Stimulated activated CD8-positive, alpha-beta memory T cell treated with anti-CD3 and anti-CD28 coated beads, Interleukin-4, amount 100 ng/mL, for 48 hours (primary cell): ENCODE results near the gene REPIN1.

Source experiments
- DNase-seq: peaks from one replicate; pipeline ENCODE4 v3.0.0-alpha.2; 2020

The REPIN1 gene

DNA sequence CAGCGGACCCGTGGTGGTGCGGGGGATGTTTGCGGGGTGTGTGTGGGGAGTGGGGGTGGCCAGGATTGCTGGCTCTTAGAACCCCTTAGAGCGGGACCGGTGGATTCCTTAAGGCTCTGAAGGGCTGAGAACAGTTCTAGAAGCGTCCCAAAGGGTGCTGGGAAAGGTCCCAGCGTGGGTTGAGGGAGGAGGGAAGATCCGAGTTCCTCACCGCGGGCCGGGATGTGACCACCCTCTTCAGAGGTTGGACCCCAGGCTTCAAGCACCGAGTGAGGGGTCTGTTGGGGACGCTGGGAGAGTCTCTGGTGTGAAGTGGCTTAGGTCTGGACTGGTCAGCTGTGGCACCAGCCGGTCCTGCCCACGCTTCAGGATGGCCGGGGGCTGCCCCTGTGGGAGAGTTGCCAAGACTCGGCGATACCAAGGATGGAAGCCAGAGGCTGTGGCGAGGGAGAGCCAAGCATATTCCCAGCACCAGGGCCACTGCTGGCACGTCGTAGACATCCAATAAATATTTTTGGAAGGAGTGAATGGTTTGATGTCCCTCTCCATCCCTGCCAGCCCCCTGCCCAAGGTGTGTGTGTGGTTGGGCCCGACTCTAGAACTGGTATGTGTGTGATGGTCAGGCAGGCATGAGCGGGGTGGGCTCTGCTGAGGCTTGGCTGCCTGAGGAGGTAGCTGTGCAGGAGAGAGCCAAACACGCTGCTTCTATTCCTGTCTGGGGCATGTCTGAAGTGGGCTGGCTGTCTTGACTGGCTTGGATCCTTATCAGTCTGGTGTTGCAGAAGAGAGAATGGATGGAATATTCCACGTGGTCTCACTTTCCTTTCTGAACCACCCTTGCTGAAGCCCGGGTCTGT, 29.7 kb downstream of the REPIN1 start:
- DNase-seq: no peak

DNA sequence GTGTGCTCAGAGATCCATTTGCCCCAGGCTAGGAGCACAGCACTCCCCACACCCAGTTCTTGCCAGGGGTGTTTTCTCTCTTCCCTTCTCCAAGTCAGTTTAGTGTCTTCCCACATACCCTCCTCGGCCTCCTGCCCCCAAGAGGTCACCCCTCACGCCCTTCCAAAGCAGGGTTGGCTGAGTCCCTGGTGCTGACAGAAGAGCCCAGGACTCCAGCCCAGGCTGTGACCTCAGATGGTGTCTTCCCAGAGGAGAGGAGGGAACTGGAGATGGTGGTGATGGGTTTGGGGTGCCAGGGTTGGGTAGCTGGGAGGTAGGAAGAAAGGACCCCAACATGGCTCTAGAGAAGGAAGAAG, 30.3 kb downstream of the REPIN1 start:
- no peak for DNase-seq

GRCh38 chr7:150399421-150400007, 30.9 kb downstream of the REPIN1 start:
- no peak for DNase-seq

DNA sequence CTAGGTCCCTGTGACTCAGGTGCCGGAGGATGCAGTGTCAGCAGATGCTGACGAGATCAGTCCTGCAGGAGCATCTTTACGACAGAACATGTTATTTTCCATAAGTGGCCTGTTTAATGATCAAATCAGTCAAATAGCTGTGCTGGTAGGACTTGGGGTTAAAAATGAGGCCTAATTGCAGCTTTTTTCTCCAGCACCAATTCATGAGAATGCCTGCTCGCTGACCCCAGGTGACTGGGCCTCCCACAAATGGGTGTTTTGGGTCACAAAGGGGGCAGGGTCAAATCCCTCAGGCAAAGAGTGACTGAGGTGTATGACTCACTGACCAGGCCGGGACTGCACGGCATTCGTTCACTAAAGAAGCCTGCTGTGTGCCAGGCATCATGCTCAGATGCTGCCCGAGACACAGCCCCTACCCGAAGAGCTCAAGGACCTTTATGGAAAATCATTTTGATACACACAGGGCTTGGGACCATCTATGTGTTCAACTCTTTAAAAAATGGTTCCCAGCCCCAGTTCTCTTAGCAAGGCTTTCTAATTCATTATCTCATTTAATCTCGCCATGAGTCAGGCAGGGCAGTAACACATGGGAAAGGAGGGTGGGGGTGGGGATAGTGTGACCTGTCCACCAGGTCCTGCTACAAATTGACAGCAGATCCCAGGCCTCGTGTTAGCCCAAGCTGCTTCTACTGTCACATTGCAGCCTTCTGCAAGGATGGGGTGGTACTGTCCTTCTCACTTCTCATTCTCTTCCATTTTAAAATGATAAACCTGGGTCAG, 31.6 kb downstream of the REPIN1 start:
- DNase-seq: peak; percentile 42

- DNase-seq: no peak
Observed at GRCh38 chr7:150400788-150401423, 32.3 kb downstream of the REPIN1 start.

GRCh38 chr7:150401424-150401790, 32.8 kb downstream of the REPIN1 start:
- DNase-seq: no peak

DNA sequence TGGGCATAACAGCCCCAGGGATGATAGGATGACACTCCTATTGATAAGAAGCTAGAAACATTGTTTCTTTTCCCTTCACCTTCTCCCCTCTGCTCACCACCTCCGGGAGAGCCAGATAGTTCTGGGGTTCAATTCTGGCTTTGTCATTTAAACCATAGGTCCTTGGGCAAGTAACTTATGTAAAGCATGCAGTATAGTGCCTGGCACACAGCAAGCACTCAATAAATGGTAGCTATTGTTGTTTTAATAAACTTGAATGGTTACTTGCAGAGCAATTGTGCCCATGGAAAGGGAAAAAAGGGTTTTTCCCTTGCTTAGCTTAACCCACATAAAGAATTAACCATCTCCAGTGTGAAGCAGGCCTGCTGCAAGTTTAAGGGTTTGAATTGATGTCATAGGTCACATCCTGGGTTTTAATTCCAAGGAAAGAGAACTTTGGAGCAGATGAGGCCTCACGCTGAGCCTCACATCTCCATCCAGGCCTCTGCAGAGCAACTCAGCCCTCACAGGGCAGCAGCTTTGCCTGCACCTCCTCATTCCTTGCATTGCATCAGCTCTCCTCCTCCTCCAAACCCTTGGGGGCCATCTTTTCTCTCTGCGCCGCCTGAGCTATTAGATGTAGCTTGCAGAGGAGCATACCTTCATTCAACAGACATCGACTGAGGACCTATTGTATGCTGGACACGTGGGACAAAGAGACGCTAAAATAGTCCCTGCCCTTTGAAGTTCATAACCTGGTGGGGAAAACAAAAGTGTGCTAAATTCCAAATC, 33.4 kb downstream of the REPIN1 start:
- no peak for DNase-seq

GRCh38 chr7:150402671-150403321, 34.2 kb downstream of the REPIN1 start:
- no peak for DNase-seq

DNA sequence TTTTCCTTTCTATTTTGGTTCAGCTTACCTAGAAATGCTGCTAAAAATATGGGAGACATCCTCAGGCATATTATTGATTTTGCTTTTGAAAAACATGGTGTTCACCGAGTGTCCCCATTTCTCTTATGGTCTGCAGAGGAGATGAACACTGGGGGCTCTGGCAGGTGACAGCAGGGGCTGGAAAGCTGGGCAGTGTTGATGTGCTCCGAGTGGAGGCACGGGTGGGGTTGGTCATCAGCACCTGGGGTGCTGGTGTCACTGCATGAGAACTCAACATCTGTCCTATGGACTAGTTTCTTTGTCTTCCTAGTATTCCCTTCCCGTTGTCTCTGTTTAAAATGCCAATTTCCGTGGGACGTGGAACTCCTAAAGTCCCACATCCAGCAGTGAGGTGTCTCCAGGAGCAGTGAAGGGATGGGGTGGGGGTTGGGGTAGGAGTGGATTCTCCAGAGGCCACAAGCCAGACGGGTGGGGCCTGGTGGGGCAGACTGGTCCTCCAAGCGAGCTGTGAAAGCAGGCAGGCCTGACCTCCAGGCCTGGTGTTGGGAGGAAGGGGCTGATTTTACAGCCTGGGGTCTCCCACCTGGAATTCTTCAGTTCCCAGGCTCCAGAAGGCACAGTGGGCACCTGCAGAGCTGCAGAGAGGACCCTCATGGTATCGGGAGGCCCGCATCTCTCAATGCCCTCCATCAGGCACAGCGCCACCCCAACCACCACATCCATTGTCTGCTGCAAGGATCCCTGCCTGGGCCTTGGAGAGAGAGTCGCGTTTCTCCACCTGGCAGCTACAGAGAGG, 35.0 kb downstream of the REPIN1 start:
- no peak for DNase-seq

- no peak for DNase-seq
Observed at GRCh38 chr7:150404172-150404804, 35.7 kb downstream of the REPIN1 start.

DNA sequence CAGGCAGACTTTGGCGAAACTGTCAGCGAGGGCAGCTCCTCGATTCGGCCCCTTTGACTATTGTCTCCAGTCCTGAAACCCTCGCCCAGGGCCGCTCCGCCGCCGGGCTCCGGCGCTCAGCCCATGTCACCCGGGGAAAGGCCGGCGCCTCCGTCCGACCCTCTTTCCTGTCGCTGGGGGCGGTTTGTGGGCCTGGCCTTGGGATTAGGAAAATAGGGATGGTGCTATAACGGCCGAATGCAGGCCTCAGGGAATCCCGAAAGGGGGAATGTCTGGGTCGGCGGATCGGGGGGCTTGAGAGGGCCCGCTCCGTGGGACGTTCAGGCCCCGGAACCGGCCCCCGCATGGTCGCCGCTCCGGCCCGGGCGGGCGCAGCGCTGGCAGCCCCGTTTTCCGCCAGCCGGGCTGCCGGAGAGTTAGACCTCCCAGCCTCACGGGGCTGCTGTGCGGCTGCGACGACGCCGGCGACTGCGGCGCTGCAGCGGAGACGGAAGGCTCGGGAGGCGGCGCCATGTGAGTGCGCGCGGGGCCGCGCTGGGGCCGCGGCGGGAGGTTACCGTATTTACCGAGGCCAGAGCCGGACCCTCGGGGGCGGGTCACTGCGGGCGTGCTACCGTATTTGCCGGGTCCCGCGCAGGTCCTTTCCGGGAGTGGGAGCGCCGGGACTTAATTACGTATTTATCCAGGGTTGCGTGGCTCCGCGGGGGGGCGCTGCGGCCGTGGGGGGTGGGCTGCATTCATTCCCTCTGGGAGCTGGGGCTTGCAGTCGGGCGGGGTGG, 36.4 kb downstream of the REPIN1 start:
- DNase-seq: peak; percentile 84

GRCh38 chr7:150405584-150406311, 37.1 kb downstream of the REPIN1 start:
- DNase-seq: peak; percentile 64

DNA sequence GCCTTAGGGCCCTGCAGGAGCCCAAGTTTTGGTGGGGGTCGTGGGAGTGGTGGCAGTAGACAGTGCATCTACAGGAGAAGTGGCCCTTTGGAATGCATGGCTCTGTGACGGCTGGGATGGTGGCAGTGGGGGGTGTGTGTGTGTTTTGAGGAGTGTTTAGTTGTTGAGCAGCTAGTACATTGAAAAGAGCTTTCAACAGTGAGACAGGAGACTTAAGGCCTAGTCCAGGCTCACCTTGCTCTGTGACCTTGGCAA, 37.6 kb downstream of the REPIN1 start:
- DNase-seq: no peak

DNA sequence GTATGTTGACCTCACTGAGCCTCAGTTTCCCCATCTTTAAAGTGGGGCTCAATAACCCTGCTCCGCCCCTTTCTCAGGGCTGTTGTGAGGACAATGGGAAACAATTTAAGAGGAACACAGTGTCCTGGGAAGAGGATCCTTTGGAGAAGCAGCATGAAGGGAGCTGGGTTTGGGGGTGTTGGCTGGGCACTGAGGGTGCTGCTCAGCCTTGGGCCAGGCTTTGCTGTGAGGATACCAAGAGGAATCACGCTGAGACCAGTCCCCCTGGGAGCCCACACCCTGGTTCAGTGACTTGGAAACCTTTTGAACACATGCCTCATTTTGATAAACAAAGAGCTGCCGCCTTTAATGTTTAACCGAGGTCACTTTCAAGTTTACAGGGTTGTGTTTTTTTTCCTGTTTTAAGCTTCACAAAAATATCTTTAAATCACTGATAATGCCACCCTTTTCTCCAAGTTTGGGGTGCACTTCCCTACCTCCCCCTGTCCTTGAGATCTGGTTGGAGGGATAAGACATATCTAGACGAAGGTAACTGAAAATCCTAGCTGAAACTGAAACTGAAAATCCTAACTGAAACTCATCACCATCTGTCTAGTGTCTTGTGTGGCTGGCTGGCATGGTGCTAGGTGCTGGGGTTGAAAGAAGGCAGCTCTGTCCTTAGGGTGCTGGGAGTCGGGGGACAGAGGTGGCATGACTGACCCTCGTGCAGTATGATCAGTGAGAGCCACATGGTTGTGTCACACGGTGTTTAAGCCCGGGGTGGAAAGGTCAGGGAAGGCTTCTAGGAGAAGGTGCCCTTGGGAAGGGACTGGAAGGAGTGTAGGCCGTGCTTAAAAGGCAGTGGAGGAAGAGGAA, 38.2 kb downstream of the REPIN1 start:
- DNase-seq: peak; percentile 49

GRCh38 chr7:150407588-150408392, 39.2 kb downstream of the REPIN1 start:
- DNase-seq: no peak

DNA sequence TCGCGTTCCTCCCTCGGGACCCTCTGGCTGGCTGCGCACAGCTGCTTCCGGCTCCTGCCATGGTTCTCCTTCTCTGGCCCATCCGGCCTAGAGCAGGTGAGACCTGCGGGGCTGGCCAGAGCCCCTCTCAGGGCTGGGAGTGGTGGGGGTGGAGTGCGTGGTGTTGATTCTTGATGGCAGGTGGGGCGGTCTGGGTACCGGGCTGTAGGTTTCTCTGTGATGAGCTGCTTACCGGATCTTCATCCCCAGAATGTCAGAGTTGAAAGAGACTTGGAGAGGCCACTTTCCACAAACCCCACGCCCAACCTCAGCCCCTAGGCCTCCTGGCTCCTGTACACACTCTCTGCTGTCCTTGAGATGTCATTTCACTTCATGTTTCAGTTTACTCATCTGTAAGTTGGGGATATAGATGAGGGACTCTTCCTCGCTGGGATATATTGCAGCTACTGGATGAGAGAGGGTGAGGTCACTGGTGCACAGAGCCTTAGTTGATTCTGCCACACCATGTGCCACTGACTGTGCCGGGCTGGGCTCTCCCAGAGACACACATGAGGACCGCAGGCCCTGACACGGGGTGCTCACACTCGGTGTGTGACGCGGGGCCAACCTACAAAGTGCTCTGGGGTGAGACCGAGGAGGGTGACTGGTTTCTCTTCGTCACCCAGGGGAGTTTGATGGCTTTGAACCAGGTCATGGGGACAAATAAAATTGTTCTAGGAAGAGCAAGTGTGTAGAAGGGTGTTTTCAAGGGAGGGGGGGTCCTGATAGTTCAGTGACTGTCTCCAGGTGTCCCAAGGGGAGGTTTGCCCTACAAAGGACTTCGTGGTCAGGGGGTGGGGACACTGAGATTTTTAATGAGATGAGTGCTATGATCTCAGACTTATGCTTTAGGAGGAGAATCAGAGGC, 40.0 kb downstream of the REPIN1 start:
- DNase-seq: no peak
